Loucy (cell line): ENCODE data around the gene WNK2.

Experiments used
- EZH2phosphoT487 ChIP-seq: fragments of 200-600 bp; IDR thresholded peaks from 2 replicates; pipeline ENCODE4 v1.6.1; 2018; ENCODE audit warnings: antibody characterized with exemption, mild to moderate bottlenecking, moderate library complexity, borderline replicate concordance
- TF ChIP-seq, protein P1 (sequence below): fragments of 200-600 bp; sonication (generic); conservative IDR thresholded peaks from 2 replicates; pipeline ENCODE4 v1.5.1; 2014; ENCODE audit warnings: mild to moderate bottlenecking, antibody characterized with exemption, low read length

DNA sequence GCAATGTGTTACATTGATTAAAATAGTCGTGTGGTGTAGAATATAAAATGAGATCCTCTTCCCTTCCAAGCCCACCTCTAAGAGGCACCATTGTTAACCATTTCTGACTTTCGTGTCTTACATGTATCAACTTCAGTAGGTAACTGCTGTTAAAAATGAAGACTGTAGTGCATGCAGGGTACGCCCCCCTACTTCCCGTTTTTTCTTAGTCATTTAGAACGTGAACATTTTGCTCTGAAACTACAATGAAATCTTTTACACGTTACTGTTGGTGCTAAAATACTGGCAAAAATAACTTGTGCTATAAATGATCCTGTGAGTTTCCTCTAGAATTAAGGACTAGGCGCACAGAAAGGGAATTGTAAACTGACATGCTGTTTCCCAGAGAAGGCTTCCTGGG lies 41.5 kb downstream of the WNK2 start:
- TF ChIP-seq, protein P1, sequence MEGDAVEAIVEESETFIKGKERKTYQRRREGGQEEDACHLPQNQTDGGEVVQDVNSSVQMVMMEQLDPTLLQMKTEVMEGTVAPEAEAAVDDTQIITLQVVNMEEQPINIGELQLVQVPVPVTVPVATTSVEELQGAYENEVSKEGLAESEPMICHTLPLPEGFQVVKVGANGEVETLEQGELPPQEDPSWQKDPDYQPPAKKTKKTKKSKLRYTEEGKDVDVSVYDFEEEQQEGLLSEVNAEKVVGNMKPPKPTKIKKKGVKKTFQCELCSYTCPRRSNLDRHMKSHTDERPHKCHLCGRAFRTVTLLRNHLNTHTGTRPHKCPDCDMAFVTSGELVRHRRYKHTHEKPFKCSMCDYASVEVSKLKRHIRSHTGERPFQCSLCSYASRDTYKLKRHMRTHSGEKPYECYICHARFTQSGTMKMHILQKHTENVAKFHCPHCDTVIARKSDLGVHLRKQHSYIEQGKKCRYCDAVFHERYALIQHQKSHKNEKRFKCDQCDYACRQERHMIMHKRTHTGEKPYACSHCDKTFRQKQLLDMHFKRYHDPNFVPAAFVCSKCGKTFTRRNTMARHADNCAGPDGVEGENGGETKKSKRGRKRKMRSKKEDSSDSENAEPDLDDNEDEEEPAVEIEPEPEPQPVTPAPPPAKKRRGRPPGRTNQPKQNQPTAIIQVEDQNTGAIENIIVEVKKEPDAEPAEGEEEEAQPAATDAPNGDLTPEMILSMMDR = no peak
- TF ChIP-seq EZH2phosphoT487 = no peak
